Colonic mucosa (tissue), 4 donors: ENCODE measurements around the gene GCSAM. TPM values are rescaled to one million over a fixed set of nuclear protein-coding genes. Genes with fewer than 3 reads are reported as not detected.
A peak's percentile ranks its signal among the peaks of the same experiment; 100 is the strongest.
"Not testable (repeated sequence)": the region's sequence is repeated elsewhere in the genome, so short reads cannot be mapped to it uniquely, and the experiment has no call there.

Experiments
- DNase-seq: peaks from one replicate; pipeline ENCODE4 v3.0.0-alpha.2; 2020
- H3K27ac ChIP-seq: fragments of 200-600 bp; one replicate; pipeline ENCODE4 v1.8.0; 2021
- H3K27me3 ChIP-seq: fragments of 200-600 bp; one replicate; pipeline ENCODE4 v1.8.0; 2021
- H3K36me3 ChIP-seq: fragments of 200-600 bp; one replicate; pipeline ENCODE4 v1.8.0; 2021
- H3K4me1 ChIP-seq: fragments of 200-600 bp; one replicate; pipeline ENCODE4 v1.8.0; 2021; ENCODE audit warnings: mild to moderate bottlenecking
- H3K4me3 ChIP-seq: fragments of 200-600 bp; one replicate; pipeline ENCODE4 v1.8.0; 2021
- H3K9ac ChIP-seq, 2 donors: one replicate each; pipeline ENCODE4 v1.7.0; 2013; ENCODE audit warnings: control low read depth in 2 of 2, low read depth in 2 of 2, low read length in 2 of 2
- H3K9me3 ChIP-seq: fragments of 200-600 bp; one replicate; pipeline ENCODE4 v1.8.0; 2021
- intact Hi-C: fragments of 100-400 bp; cut with DNase I; formaldehyde crosslinking; loops from one replicate; pipeline ENCODE4 v1.14.1; 2022
- microRNA-seq: library from miRNA; unstranded; fragments of <30 nt; microRNA quantifications from one replicate; pipeline ENCODE4, GENCODE V29; 2019
- total RNA-seq, 2 donors: library from RNA; stranded (reverse); fragmentation: NEBNext Ultra II Directional in 1 of 2; extraction: Animal tissue kit (Norgen Biotek cat#: 25700) in 1 of 2; gene quantifications; one replicate each; pipeline ENCODE4 v1.2.1, GENCODE V29; 2021
- TF ChIP-seq, protein P1 (sequence below): fragments of 200-600 bp; IDR thresholded peaks from one replicate; pipeline ENCODE4 v1.8.0; 2022; ENCODE audit warnings: antibody characterized with exemption, mild to moderate bottlenecking
- donor health status: healthy.
- donor health status: DM: no; HTN: no; CAD: no.
- donor health status: DM: no; HTN: no; CAD: no.

GCSAM gene
- total RNA-seq, 2 donors from 2014 or later, result 0.16 to 0.17 TPM

DNA sequence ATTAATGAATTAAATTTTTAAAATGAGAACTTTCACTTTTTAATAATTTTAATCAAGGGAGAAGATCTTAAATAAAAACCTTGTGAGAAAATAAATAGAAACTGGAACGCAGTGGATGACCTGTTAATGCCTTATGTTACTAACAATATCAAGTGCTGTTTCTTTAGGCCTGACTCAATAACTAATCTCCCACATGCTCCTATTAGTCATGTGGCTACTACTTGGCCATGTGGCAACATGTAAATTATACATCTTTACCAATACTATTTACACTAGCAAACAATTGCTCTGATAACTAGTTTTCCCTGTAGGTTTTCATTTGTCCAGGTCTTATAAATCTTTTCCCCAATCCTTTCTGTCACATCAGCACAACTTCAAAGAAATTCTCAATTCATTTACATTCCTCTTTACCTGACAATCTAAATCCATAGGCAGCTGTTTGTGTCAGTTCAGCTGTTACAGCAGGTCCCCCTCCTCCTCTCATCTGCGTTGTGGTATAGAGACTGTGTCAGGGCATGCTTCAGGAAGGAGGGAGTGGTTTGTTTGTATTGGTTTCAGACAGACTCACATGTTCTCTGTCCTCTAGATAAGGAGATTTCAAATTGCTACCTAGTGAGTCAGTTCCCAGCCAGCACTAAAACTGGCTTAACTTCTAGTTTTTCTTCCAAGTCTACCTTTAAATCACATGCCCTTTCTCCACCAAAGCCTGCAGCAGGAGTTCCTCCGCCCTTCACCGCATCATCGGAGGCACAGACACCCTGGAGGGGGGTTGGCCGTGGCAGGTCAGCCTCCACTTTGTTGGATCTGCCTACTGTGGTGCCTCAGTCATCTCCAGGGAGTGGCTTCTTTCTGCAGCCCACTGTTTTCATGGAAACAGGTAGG is 58.2 kb downstream of the GCSAM start:
- peak overlapping the region; percentile 85 for H3K27ac ChIP-seq
- no peaks in the 10 kb centered on the region for H3K9me3 ChIP-seq
- no peaks in the 10 kb centered on the region for H3K36me3 ChIP-seq
- H3K27me3 ChIP-seq, result no peaks in the 10 kb centered on the region
- TF ChIP-seq, protein P1, sequence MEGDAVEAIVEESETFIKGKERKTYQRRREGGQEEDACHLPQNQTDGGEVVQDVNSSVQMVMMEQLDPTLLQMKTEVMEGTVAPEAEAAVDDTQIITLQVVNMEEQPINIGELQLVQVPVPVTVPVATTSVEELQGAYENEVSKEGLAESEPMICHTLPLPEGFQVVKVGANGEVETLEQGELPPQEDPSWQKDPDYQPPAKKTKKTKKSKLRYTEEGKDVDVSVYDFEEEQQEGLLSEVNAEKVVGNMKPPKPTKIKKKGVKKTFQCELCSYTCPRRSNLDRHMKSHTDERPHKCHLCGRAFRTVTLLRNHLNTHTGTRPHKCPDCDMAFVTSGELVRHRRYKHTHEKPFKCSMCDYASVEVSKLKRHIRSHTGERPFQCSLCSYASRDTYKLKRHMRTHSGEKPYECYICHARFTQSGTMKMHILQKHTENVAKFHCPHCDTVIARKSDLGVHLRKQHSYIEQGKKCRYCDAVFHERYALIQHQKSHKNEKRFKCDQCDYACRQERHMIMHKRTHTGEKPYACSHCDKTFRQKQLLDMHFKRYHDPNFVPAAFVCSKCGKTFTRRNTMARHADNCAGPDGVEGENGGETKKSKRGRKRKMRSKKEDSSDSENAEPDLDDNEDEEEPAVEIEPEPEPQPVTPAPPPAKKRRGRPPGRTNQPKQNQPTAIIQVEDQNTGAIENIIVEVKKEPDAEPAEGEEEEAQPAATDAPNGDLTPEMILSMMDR, result no peak
- peak overlapping the region in 1 of 2 donors; percentile 79 for H3K9ac ChIP-seq
- intact Hi-C loops, result no loop called here
- peaks cover 3% of the 10 kb centered on the region for H3K4me1 ChIP-seq
- DNase-seq, result peak; percentile 70
- H3K4me3 ChIP-seq, result peak overlapping the region; percentile 3

DNA sequence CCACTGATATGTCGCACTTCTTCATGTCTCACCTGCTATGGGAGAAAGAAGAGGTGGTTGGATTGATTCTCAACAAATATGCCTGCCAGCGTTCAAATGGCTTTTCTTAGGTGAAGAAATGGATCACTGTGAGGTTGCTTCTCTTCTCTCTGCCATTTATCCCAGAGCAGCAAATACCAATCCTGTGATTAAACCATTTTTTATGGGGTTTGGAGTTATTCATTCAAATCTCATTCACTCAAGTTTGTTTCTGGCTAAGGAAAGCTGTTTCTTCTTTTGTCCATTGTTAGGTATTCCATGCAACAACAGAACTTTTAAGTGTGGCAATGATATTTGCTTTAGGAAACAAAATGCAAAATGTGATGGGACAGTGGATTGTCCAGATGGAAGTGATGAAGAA is 59.0 kb downstream of the GCSAM start:
- Histone ChIP-seq H3K36me3 (no peaks in the 10 kb centered on the region), H3K9me3 (no peaks in the 10 kb centered on the region), H3K27me3 (no peaks in the 10 kb centered on the region), H3K9ac (no peak overlapping the region), H3K27ac (no peak overlapping the region), H3K4me3 (no peak overlapping the region), H3K4me1 (peaks cover 3% of the 10 kb centered on the region)
- TF ChIP-seq, protein P1, result no peak
- no peak for DNase-seq
- intact Hi-C loops, result no loop called here

GRCh38 chr3:112072387-112073060 is 60.5 kb downstream of the GCSAM start:
- H3K36me3 ChIP-seq, H3K4me1 ChIP-seq, H3K9me3 ChIP-seq, H3K4me3 ChIP-seq, H3K9ac ChIP-seq, H3K27me3 ChIP-seq, intact Hi-C loops: not testable (repeated sequence)
- peak overlapping the region; percentile 56 for H3K27ac ChIP-seq
- DNase-seq, result peak; percentile 79

Small RNA genes lying within 50 kb of the gene (microRNA-seq; reads per million reads assigned to microRNA genes)
- gene MIR567, result not detected

Other genes starting within 250 kb of the GCSAM start
- 10 to 100 TPM; 27.8 to 31.7 TPM for gene ABHD10, start 154.2 kb downstream of the GCSAM start, total RNA-seq
- 1 to 10 TPM in 1 of 2 donors, not detected in 1; 1.8 TPM for gene TAGLN3, start 134.3 kb downstream of the GCSAM start, total RNA-seq
- not detected for gene TMPRSS7, start 98.5 kb downstream of the GCSAM start, total RNA-seq
- gene C3orf52, start 46.9 kb downstream of the GCSAM start, total RNA-seq, result 10 to 100 TPM; 25.1 to 39.3 TPM
- under 1 TPM; 0.13 to 0.15 TPM for gene SLC9C1, start 161.0 kb upstream of the GCSAM start, total RNA-seq
- 1 to 10 TPM; 7.1 to 7.6 TPM for gene CD200, start 199.9 kb upstream of the GCSAM start, total RNA-seq